SK-N-MC (cell line): Measurements from ENCODE around the gene ADTRP.
"Not testable (repeated sequence)": the region's sequence is repeated elsewhere in the genome, so short reads cannot be mapped to it uniquely, and the experiment has no call there.

ENCODE experiments used
- DNase-seq: peaks from one replicate; pipeline ENCODE4 v3.0.0-alpha.2; 2011; ENCODE audit warnings: low read depth, low spot score
- H3K27ac ChIP-seq: fragments of 200-600 bp; sonication (generic); 2 replicates; pipeline ENCODE4 v1.5.1; 2016; ENCODE audit warnings: mixed run types
- H3K36me3 ChIP-seq: fragments of 200-600 bp; sonication (generic); 2 replicates; pipeline ENCODE4 v1.6.1; 2017; ENCODE audit warnings: antibody characterized with exemption, low read length, mixed read lengths; ENCODE audit not compliant: insufficient read depth
- H3K4me3 ChIP-seq: fragments of 200-600 bp; sonication (generic); 2 replicates; pipeline ENCODE4 v1.5.1; 2016
- H3K9ac ChIP-seq: fragments of 200-600 bp; sonication (generic); 2 replicates; pipeline ENCODE4 v1.8.0; 2017; ENCODE audit warnings: mixed run types, mixed read lengths; ENCODE audit not compliant: insufficient read length
- H3K9me3 ChIP-seq: fragments of 200-600 bp; sonication (generic); 2 replicates; pipeline ENCODE4 v1.6.1; 2017; ENCODE audit warnings: low read depth, mild to moderate bottlenecking, antibody characterized with exemption, low read length, moderate library complexity, mixed read lengths
- EZH2 ChIP-seq: fragments of 200-600 bp; sonication (generic); IDR thresholded peaks from one replicate; pipeline ENCODE4 v1.6.1; 2017; ENCODE audit warnings: antibody characterized with exemption
- FOXP2 ChIP-seq: optimal IDR thresholded peaks from 2 replicates; pipeline ENCODE3; 2011; ENCODE audit warnings: mild to moderate bottlenecking, moderate library complexity; ENCODE audit not compliant: insufficient read depth; ENCODE audit errors: extremely low read length, control extremely low read depth
- POLR2AphosphoS5 ChIP-seq: IDR thresholded peaks from 2 replicates; pipeline ENCODE4 v1.6.1; 2012; ENCODE audit warnings: mild to moderate bottlenecking, low read depth, low read length, borderline replicate concordance

Gene ADTRP

GRCh38 chr6:11806561-11807317 is 28.1 kb upstream of the ADTRP start:
- no peak overlapping the region for H3K9ac ChIP-seq
- TF ChIP-seq FOXP2, result no peak
- no peak for TF ChIP-seq POLR2AphosphoS5
- TF ChIP-seq EZH2, result no peak
- no peaks in the 10 kb centered on the region for H3K36me3 ChIP-seq
- DNase-seq, result no peak
- no peak overlapping the region for H3K4me3 ChIP-seq
- no peak overlapping the region for H3K27ac ChIP-seq
- no peaks in the 10 kb centered on the region for H3K9me3 ChIP-seq

- Histone ChIP-seq H3K9ac (no peak overlapping the region), H3K27ac (no peak overlapping the region)
These were observed 26.9 kb upstream of the ADTRP start for GRCh38 chr6:11805259-11806053.

GRCh38 chr6:11804701-11805100 is 26.1 kb upstream of the ADTRP start:
- H3K9ac ChIP-seq, result no peak overlapping the region
- H3K36me3 ChIP-seq, result no peaks in the 10 kb centered on the region
- H3K27ac ChIP-seq, result no peak overlapping the region
- no peaks in the 10 kb centered on the region for H3K9me3 ChIP-seq
- TF ChIP-seq EZH2, result no peak
- no peak for TF ChIP-seq POLR2AphosphoS5
- TF ChIP-seq FOXP2, result no peak
- DNase-seq, result no peak
- no peak overlapping the region for H3K4me3 ChIP-seq

More at GRCh38 chr6:11805259-11806053, 26.9 kb upstream of the ADTRP start:
- TF ChIP-seq FOXP2, result no peak
- TF ChIP-seq EZH2, result no peak
- no peak for TF ChIP-seq POLR2AphosphoS5
- DNase-seq, result no peak
- no peak overlapping the region for H3K4me3 ChIP-seq
- no peaks in the 10 kb centered on the region for H3K36me3 ChIP-seq
- H3K9me3 ChIP-seq, result no peaks in the 10 kb centered on the region

GRCh38 chr6:11804135-11804534 is 25.5 kb upstream of the ADTRP start:
- TF ChIP-seq POLR2AphosphoS5, result no peak
- TF ChIP-seq EZH2, result no peak
- no peak for TF ChIP-seq FOXP2
- Histone ChIP-seq H3K36me3 (no peaks in the 10 kb centered on the region), H3K4me3 (no peak overlapping the region), H3K9ac (no peak overlapping the region), H3K27ac (no peak overlapping the region), H3K9me3 (no peaks in the 10 kb centered on the region)
- peak; percentile 28 for DNase-seq

- H3K27ac ChIP-seq, result no peak overlapping the region
- H3K4me3 ChIP-seq, result no peak overlapping the region
- no peak for DNase-seq
- H3K9me3 ChIP-seq, result no peaks in the 10 kb centered on the region
- TF ChIP-seq EZH2, result no peak
- TF ChIP-seq POLR2AphosphoS5, result no peak
- TF ChIP-seq FOXP2, result no peak
- H3K9ac ChIP-seq, result no peak overlapping the region
- H3K36me3 ChIP-seq, result no peaks in the 10 kb centered on the region
These were observed 25.0 kb upstream of the ADTRP start for GRCh38 chr6:11803591-11803971.

- H3K27ac ChIP-seq, result no peak overlapping the region
- DNase-seq, result no peak
- no peak overlapping the region for H3K9ac ChIP-seq
- TF ChIP-seq POLR2AphosphoS5 (no peak), FOXP2 (no peak)
- no peaks in the 10 kb centered on the region for H3K36me3 ChIP-seq
- no peaks in the 10 kb centered on the region for H3K9me3 ChIP-seq
- H3K4me3 ChIP-seq, result no peak overlapping the region
These were observed 24.4 kb upstream of the ADTRP start for GRCh38 chr6:11802886-11803590.

GRCh38 chr6:11800531-11800930 is 21.9 kb upstream of the ADTRP start:
- not testable (repeated sequence) for H3K9me3 ChIP-seq, H3K36me3 ChIP-seq, H3K4me3 ChIP-seq, H3K9ac ChIP-seq, H3K27ac ChIP-seq, DNase-seq

- Histone ChIP-seq H3K27ac (no peak overlapping the region), H3K9ac (no peak overlapping the region), H3K9me3 (no peaks in the 10 kb centered on the region), H3K4me3 (no peak overlapping the region), H3K36me3 (no peaks in the 10 kb centered on the region)
- no peak for DNase-seq
- TF ChIP-seq FOXP2 (no peak), EZH2 (no peak), POLR2AphosphoS5 (no peak)
These were observed 19.9 kb upstream of the ADTRP start for GRCh38 chr6:11798538-11798937.
